Naive thymus-derived CD4-positive, alpha-beta T cell (primary cell): ENCODE results near the gene ENG. TPM values are rescaled to one million over a fixed set of nuclear protein-coding genes. Genes with fewer than 3 reads are reported as not detected.
"Not testable (repeated sequence)": the region's sequence is repeated elsewhere in the genome, so short reads cannot be mapped to it uniquely, and the experiment has no call there.

Experiments
- ATAC-seq: fragments of 150-1000 bp; cut with Tn5 transposase; 2 replicates; pipeline ENCODE4 v1.10.0; 2021; ENCODE audit warnings: mild to moderate bottlenecking, moderate library complexity
- CTCF ChIA-PET: fragments of 350-600 bp; sonication (Branson Sonifier 250); formaldehyde crosslinking; loops from one replicate; lab custom pipeline; 2021; ENCODE audit warnings: antibody characterized with exemption; lab: Charles Lee
- POLR2A ChIA-PET: fragments of 350-600 bp; sonication (Branson Sonifier 250); formaldehyde crosslinking; loops from one replicate; lab custom pipeline; 2021; ENCODE audit warnings: antibody characterized with exemption, inconsistent platforms; lab: Charles Lee
- DNase-seq, 9 donors: peaks; one replicate each; pipeline versions ENCODE4 v3.0.0 to v3.0.0-alpha.2; 2020 to 2022; ENCODE audit warnings: mixed read lengths in 1 of 9
- H3K27ac ChIP-seq: one replicate; pipeline ENCODE4 v1.7.0; 2013; ENCODE audit warnings: mild to moderate bottlenecking, low read depth, low read length, moderate library complexity
- H3K27me3 ChIP-seq, 2 donors: one replicate each; pipeline ENCODE4 v1.7.0; 2013; ENCODE audit warnings: low read length in 2 of 2, mild to moderate bottlenecking in 2 of 2, moderate library complexity in 2 of 2; ENCODE audit not compliant: control insufficient read depth in 2 of 2, insufficient read depth in 2 of 2
- H3K36me3 ChIP-seq, 3 experiments: 1 replicate in 2 of 3; 2 replicates in 1 of 3; pipeline ENCODE4 v1.7.0; 2013; ENCODE audit warnings: low read length in 3 of 3, mild to moderate bottlenecking in 3 of 3, moderate library complexity in 1 of 3; ENCODE audit not compliant: insufficient read depth in 3 of 3, control insufficient read depth in 2 of 3
- H3K4me1 ChIP-seq, 2 donors: one replicate each; pipeline ENCODE4 v1.7.0; 2013; ENCODE audit warnings: low read length in 2 of 2, mild to moderate bottlenecking in 2 of 2, moderate library complexity in 1 of 2; ENCODE audit not compliant: control insufficient read depth in 2 of 2, insufficient read depth in 2 of 2
- H3K4me3 ChIP-seq: 2 replicates; pipeline ENCODE4 v1.7.0; 2013; ENCODE audit warnings: mild to moderate bottlenecking, low read length
- H3K9me3 ChIP-seq, 3 experiments: 1 replicate in 2 of 3; 2 replicates in 1 of 3; pipeline ENCODE4 v1.7.0; 2013; ENCODE audit warnings: low read length in 3 of 3; ENCODE audit not compliant: control insufficient read depth in 2 of 3
- H3K27ac Mint-ChIP-seq, 9 donors: one replicate each; pipeline ENCODE4 v1.8.0; 2020 to 2022; ENCODE audit warnings: mixed read lengths in 9 of 9, mild to moderate bottlenecking in 8 of 9, moderate library complexity in 5 of 9, inconsistent platforms in 2 of 9
- H3K27me3 Mint-ChIP-seq, 5 donors: one replicate each; pipeline ENCODE4 v1.8.0; 2021 to 2022; ENCODE audit warnings: mixed read lengths in 5 of 5, mild to moderate bottlenecking in 1 of 5
- H3K36me3 Mint-ChIP-seq, 5 donors: one replicate each; pipeline ENCODE4 v1.8.0; 2020 to 2022; ENCODE audit warnings: mixed read lengths in 5 of 5, mild to moderate bottlenecking in 3 of 5, inconsistent platforms in 1 of 5
- H3K4me1 Mint-ChIP-seq, 7 donors: one replicate each; pipeline ENCODE4 v1.8.0; 2020 to 2022; ENCODE audit warnings: mixed read lengths in 7 of 7, mild to moderate bottlenecking in 3 of 7, inconsistent platforms in 1 of 7
- H3K4me3 Mint-ChIP-seq, 10 donors: one replicate each; pipeline ENCODE4 v1.8.0; 2020 to 2022; ENCODE audit warnings: mild to moderate bottlenecking in 10 of 10, mixed read lengths in 10 of 10, moderate library complexity in 6 of 10, inconsistent platforms in 2 of 10
- H3K9me3 Mint-ChIP-seq, 11 donors: one replicate each; pipeline ENCODE4 v1.8.0; 2020 to 2022; ENCODE audit warnings: mixed read lengths in 11 of 11, mild to moderate bottlenecking in 4 of 11, inconsistent platforms in 1 of 11, moderate library complexity in 1 of 11
- intact Hi-C, 2 donors: fragments of 100-400 bp; cut with micrococcal nuclease; formaldehyde crosslinking; loops; one replicate each; pipeline ENCODE4 v1.15.1; 2023
- polyA plus RNA-seq, 2 donors: library from polyadenylated mRNA; unstranded; fragments of 300-500 nt; fragmentation: Illumina TruSeq; gene quantifications; one replicate each; pipeline ENCODE4 v1.2.3, GENCODE V29; 2021
- total RNA-seq, 6 experiments: library from RNA in 5 of 6; stranded (reverse) in 5 of 6; gene quantifications; 1 replicate in 5 of 6; 2 replicates in 1 of 6; pipeline ENCODE4 v1.2.3 and lab custom pipeline; 2021 to 2026

ENG gene
- total and polyA plus RNA-seq, 7 experiments from 2014 or later = 4.5 to 25.8 (median 11.2) TPM

DNA sequence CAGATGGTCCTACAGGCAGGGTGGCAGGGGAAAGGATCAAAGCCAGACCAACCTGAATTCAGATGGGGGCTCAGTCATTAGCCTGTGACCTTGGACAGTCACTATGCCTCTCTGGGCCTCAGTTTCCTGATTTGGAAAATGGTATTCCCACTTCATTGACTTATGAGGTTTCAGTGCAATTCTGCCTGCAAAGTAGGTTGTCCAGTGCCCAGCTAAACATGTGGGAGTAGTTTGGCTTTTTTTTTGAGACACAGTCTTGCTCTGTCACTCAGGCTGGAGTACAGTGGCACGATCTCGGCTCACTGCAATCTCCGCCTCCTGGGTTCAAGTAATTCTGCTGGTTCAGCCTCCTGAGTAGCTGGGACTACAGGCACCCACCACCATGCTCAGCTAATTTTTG, 17.9 kb downstream of the ENG start:
- H3K36me3 ChIP-seq, H3K4me1 ChIP-seq, H3K9me3 Mint-ChIP-seq, DNase-seq, H3K27me3 Mint-ChIP-seq, H3K27ac Mint-ChIP-seq, H3K36me3 Mint-ChIP-seq, POLR2A ChIA-PET, intact Hi-C loops, CTCF ChIA-PET, H3K4me3 ChIP-seq, H3K27ac ChIP-seq, ATAC-seq, H3K9me3 ChIP-seq, H3K27me3 ChIP-seq, H3K4me3 Mint-ChIP-seq: not testable (repeated sequence)
- H3K4me1 Mint-ChIP-seq = peaks cover 6 to 17% (median 10%) of the 10 kb centered on the region in 7 donors

- no peaks in the 10 kb centered on the region for H3K27me3 ChIP-seq
- ChIA-PET CTCF (no interaction called here), POLR2A (no interaction called here)
- peak; percentile 66 for ATAC-seq
- H3K4me3 ChIP-seq = no peak overlapping the region
- intact Hi-C loops = no loop called here
- Mint-ChIP-seq H3K9me3 (no peaks in the 10 kb centered on the region), H3K4me3 (no peak overlapping the region), H3K27me3 (no peaks in the 10 kb centered on the region), H3K27ac (no peak overlapping the region), H3K36me3 (peaks cover 0 to 4% (median 2%) of the 10 kb centered on the region in 5 donors), H3K4me1 (peaks cover 6 to 17% (median 10%) of the 10 kb centered on the region in 7 donors)
- no peak for DNase-seq
- no peaks in the 10 kb centered on the region for H3K9me3 ChIP-seq
- no peak overlapping the region for H3K27ac ChIP-seq
- H3K4me1 ChIP-seq = peaks cover 0 to 8% of the 10 kb centered on the region in 2 donors
- no peaks in the 10 kb centered on the region for H3K36me3 ChIP-seq
Measured at GRCh38 chr9:127835991-127836516, 18.4 kb downstream of the ENG start.

DNA sequence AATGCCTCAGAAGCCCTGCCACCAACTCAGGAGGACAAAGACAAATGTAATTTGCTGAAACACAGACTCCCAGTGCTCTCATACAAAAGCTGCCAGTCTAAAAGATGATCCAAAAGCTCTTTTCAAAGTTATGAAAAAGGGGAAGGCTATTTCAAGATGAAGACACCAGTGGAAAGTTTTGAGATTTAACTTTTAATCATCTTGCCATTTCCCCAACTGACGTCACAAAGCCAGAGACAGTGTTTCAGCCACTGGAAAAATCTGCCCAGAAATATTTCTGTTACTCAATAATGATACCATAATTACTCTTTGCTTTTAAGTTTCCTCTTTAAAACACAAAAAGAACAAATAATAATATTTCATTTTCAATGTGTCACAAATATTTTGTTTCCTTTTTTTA, 20.9 kb downstream of the ENG start:
- Histone ChIP-seq H3K27ac (no peak overlapping the region), H3K4me1 (peaks cover 0 to 8% of the 10 kb centered on the region in 2 donors), H3K36me3 (no peaks in the 10 kb centered on the region), H3K4me3 (no peak overlapping the region), H3K27me3 (no peaks in the 10 kb centered on the region), H3K9me3 (no peaks in the 10 kb centered on the region)
- ATAC-seq (peak; percentile 13), DNase-seq (no peak)
- intact Hi-C loops = no loop called here
- Mint-ChIP-seq H3K4me3 (no peak overlapping the region), H3K4me1 (peaks cover 7 to 21% (median 14%) of the 10 kb centered on the region in 7 donors), H3K9me3 (no peaks in the 10 kb centered on the region), H3K36me3 (peaks cover 0 to 2% (median 0%) of the 10 kb centered on the region in 5 donors), H3K27ac (peak overlapping the region in 1 of 9 donors; percentile 68), H3K27me3 (no peaks in the 10 kb centered on the region)
- POLR2A ChIA-PET = interaction anchor here (0.8 kb wide), 1 partner anchor 20 kb away, joined by 6 read pairs; no protein-coding TSS in a partner anchor
- CTCF ChIA-PET = no interaction called here

DNA sequence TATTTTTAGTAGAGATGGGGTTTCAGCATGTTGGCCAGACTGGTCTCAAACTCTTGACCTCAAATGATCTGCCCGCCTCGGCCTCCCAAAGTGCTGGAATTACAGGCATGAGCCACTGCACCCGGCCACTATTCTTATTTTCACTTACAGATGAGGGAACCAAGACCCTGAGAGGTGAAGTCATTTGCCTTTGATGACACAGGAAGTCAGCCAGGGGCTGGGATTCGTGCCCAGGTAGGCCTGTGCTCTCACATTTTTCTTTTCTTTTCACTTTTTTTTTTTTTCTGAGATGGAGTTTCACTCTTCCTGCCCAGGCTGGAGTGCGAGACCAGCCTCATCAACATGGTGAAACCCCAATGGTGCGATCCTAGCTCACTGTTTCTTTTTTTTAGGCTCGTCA, 22.2 kb downstream of the ENG start:
- Mint-ChIP-seq H3K4me3 (peak overlapping the region in 7 of 10 donors; percentile 45 to 82 (median 64)), H3K9me3 (no peaks in the 10 kb centered on the region), H3K27me3 (no peaks in the 10 kb centered on the region), H3K36me3 (peaks cover 0 to 2% (median 0%) of the 10 kb centered on the region in 5 donors), H3K4me1 (peaks cover 7 to 21% (median 14%) of the 10 kb centered on the region in 7 donors), H3K27ac (peak overlapping the region; percentile 58 to 91 (median 79))
- H3K4me1 ChIP-seq = peaks cover 0 to 8% of the 10 kb centered on the region in 2 donors
- no peaks in the 10 kb centered on the region for H3K36me3 ChIP-seq
- no peak overlapping the region for H3K4me3 ChIP-seq
- H3K27me3 ChIP-seq = no peaks in the 10 kb centered on the region
- ATAC-seq (no peak), DNase-seq (peak in 6 of 9 donors; percentile 7 to 38 (median 28))
- CTCF ChIA-PET = no interaction called here
- H3K9me3 ChIP-seq = no peaks in the 10 kb centered on the region
- intact Hi-C loops = no loop called here
- H3K27ac ChIP-seq = no peak overlapping the region
- POLR2A ChIA-PET = interaction anchor here (1.1 kb wide), 1 partner anchor 61 kb away, joined by 3 read pairs; no protein-coding TSS in a partner anchor

DNA sequence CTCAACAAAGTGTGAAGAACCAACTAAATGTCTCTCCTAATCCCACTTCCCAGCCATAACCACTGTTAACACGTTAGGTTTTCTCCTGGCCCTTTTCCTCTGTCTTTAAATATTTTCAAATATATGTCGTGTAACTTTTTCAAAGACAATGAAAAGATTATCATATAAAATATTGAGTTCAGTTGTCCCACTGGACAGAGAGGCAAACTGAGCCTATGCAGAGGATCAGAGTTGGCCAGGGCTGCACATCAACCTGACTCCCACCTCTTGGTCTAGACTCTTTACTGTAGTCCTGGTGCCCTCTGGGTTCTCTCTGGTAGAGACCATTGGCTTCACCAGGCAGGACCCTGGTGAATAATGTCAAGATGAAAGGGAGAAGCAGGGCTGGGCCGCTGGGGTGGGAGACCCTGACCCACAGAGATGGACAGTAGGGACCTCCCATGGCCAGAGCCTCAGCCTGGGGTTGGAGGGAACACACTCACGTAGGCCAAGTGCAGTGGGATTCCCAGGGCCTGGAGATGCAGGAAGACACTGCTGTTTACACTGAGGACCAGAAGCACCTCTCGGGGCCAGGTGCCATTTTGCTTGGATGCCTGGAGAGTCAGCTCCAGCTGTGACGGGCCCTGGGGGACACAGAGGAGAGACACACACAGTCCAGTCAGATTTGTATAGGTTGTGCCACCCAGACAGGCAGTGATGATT, 25.1 kb downstream of the ENG start:
- Mint-ChIP-seq H3K4me1 (peaks cover 5 to 21% (median 14%) of the 10 kb centered on the region in 7 donors), H3K27ac (peak overlapping the region in 5 of 9 donors; percentile 33 to 73 (median 60))
- ATAC-seq = no peak

DNA sequence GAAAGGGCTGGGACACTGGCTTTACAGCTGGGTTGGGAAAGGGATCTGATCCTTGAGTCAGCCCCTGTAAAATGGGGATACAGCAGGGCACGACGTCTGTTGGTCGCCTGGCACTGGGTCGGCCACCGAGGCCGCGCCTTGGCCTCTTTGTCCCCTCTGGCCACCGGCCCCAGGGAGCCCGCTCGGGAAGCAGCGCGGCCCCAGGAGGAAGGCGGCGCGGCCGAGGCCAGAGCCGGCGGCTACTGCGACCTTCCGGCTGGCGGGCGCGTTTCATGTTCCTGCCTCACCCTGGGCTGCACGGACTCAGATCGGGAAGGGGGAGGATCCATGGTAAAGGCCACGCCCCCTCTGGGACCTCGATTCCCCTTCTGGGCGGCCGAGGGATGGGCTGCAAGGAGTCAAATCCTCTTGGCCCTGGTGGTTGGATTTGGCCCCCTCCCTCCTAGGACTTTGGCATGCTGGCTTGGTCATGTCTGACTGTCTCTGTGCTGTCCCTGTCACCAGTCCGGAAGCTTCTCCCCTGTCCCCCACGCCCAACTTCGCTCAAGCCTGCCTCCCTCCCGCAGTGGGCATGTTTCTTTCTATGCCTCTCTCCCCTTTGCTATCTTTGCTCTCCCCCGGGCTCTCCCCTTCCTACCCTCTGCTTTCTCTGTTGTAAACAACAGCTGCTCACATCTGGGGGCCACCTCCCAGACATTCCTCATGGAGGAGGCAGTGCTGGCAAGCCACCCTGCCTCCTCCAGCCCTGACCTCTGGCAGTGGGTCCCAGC, 26.0 kb downstream of the ENG start:
- Mint-ChIP-seq H3K9me3 (no peaks in the 10 kb centered on the region), H3K27me3 (no peaks in the 10 kb centered on the region), H3K27ac (peak overlapping the region in 7 of 9 donors; percentile 10 to 73 (median 67)), H3K4me1 (peaks cover 5 to 18% (median 14%) of the 10 kb centered on the region in 7 donors), H3K36me3 (peaks cover 0 to 4% (median 0%) of the 10 kb centered on the region in 5 donors), H3K4me3 (no peak overlapping the region)
- intact Hi-C loops = no loop called here
- ChIA-PET POLR2A (no interaction called here), CTCF (interaction anchor here (1.0 kb wide), 2 partner anchors 17 to 94 kb away, joined by 3 to 4 read pairs; no protein-coding TSS in a partner anchor)
- Histone ChIP-seq H3K9me3 (no peaks in the 10 kb centered on the region), H3K27ac (no peak overlapping the region), H3K27me3 (no peaks in the 10 kb centered on the region), H3K4me3 (no peak overlapping the region), H3K36me3 (peaks cover 0 to 7% (median 0%) of the 10 kb centered on the region in 3 experiments), H3K4me1 (peaks cover 0 to 8% of the 10 kb centered on the region in 2 donors)
- peak; percentile 40 for ATAC-seq
- DNase-seq = no peak

More for the DNA sequence above, 25.1 kb downstream of the ENG start:
- H3K4me3 Mint-ChIP-seq = no peak overlapping the region
- H3K4me3 ChIP-seq = no peak overlapping the region
- no peaks in the 10 kb centered on the region for H3K27me3 Mint-ChIP-seq
- CTCF ChIA-PET = interaction anchor here (1.0 kb wide), 2 partner anchors 18 to 93 kb away, joined by 3 to 4 read pairs; no protein-coding TSS in a partner anchor
- peaks cover 0 to 8% of the 10 kb centered on the region in 2 donors for H3K4me1 ChIP-seq
- POLR2A ChIA-PET = no interaction called here
- no peak overlapping the region for H3K27ac ChIP-seq
- no peaks in the 10 kb centered on the region for H3K9me3 ChIP-seq
- H3K36me3 Mint-ChIP-seq = peaks cover 0 to 1% (median 0%) of the 10 kb centered on the region in 5 donors
- intact Hi-C loops = no loop called here
- peaks cover 0 to 5% (median 0%) of the 10 kb centered on the region in 3 experiments for H3K36me3 ChIP-seq
- DNase-seq = no peak
- H3K27me3 ChIP-seq = no peaks in the 10 kb centered on the region
- H3K9me3 Mint-ChIP-seq = no peaks in the 10 kb centered on the region
